Activated gamma-delta T cell treated with Interleukin-2 at 50 U/mL for 16 hours (primary cell): ENCODE results near the gene TPCN1.

ENCODE experiments used
- DNase-seq: peaks from one replicate; pipeline ENCODE4 v3.0.0-alpha.2; 2020

The TPCN1 gene

DNA sequence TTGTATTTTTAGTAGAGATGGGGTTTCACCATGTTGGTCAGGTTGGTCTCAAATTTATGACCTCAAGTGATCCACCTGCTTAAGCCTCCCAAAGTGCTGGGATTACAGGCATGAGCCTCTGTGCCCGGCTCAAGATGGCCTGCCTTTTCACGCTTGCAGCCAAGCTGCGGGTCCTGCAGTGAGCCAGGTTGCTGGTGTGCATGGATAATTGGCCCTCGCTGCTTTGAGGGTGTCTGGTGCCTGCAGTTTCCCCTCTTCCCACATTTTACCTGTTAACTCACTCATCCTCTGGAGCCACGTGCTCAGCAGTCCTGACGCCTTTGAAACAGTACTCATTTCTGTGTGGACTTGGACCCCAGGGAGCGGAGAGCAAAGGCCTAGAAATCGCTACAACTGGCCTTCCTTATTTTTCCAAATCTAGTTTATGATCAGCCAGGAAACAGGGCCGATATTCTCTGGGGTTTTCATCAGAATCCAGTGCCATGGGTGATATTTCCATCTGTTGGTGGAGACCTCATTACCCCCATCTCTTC is 42.2 kb downstream of the TPCN1 start:
- no peak for DNase-seq

- no peak for DNase-seq
Observed at GRCh38 chr12:113266106-113266895, 45.0 kb downstream of the TPCN1 start.

- DNase-seq, result no peak
Observed at GRCh38 chr12:113267621-113268020, 46.4 kb downstream of the TPCN1 start.

DNA sequence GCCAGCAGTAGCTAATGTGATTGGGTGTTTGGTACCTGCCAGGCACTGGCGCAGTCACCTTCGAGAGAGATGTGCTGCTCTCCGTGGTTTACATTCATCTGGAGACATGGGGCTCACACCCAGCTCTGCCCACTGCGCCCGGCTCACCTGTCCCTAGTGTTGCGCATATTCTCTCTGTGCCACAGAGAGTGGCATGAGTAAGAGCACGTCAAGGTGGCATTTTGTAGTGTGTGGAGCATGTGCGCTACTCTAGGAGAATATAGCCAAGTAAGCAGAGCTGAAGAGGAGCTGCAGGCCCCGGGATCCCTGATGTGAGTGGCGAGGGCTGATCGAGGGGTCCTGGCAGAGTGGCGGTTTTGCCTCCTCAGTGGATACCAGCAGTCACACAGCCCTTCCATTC is 46.9 kb downstream of the TPCN1 start:
- DNase-seq, result no peak

GRCh38 chr12:113268621-113269020 is 47.4 kb downstream of the TPCN1 start:
- DNase-seq, result no peak

DNA sequence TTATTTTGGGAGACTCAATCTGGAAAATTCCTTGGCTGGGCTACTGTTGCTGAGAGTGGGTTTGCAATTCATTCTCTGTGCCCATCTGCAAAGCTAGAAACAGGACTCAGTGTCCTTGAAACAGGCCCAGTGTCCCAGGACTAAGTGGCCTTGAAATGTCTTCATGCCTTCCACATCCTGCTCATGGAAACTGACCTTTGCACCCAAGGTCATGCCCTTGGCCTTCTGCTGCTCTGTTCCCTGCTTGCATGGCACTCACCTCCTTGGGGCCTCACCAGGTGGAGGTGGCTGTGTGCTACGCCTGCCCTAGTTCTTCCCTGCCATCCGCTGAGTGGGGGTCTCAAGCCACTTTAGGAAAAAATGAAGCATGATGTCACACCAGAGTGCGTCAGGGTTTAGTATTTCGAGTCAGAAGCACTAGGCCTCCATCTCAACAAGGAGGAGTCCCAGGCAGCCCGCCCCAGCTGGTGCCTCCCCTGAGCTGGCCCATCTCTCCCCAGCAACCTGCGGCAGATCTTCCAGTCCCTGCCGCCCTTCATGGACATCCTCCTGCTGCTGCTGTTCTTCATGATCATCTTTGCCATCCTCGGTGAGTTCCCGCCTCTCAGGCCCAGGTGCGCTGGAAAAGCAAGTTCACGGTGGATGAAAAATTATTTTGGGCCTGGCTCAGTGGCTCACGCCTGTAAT is 48.1 kb downstream of the TPCN1 start:
- no peak for DNase-seq

- DNase-seq, result no peak
Observed at GRCh38 chr12:113270709-113271009, 49.4 kb downstream of the TPCN1 start.

- no peak for DNase-seq
Observed at GRCh38 chr12:113271466-113271852, 50.2 kb downstream of the TPCN1 start.

GRCh38 chr12:113271853-113272561 is 50.7 kb downstream of the TPCN1 start:
- DNase-seq, result no peak

GRCh38 chr12:113273053-113273725 is 51.9 kb downstream of the TPCN1 start:
- DNase-seq, result no peak

DNA sequence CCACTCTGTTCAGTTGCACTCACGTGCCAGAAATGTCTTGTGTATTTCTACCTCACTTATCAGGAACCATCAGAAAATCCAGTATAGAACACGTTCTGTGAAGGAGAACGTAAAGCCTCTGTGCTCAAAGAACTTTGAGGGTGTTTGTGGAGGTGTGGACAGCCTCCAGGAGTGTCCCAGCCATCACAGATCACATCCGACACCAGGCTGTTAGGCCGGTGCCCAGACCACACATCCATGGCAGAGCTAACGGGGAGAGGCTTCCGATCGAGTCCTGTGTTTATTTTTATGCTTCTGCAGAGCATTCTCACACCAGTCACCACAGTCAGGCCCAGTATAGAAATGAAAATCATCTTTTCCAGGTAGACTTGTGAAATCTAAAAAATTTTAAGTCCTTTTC is 53.6 kb downstream of the TPCN1 start:
- no peak for DNase-seq

GRCh38 chr12:113276306-113276705 is 55.0 kb downstream of the TPCN1 start:
- no peak for DNase-seq

DNA sequence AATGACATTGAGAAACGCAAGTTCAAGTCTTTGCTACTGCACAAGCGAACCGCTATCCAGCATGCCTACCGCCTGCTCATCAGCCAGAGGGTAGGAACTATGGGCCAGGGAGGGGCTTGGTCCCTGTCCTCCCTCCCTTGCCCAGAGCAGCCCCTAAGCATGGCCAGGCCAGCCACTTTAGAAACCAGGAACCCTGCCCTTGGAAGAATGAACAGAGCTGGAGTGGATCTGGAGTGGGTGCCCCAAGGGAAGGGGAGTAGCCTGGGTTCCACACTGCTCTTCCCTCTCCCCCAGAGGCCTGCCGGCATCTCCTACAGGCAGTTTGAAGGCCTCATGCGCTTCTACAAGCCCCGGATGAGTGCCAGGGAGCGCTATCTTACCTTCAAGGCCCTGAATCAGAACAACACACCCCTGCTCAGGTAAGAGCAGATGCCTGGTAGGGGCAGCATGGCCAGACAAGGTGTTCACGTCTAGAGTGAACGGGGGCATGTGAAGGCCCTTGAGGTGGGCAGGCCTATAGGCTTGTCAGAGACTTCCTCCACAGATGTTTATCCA is 55.8 kb downstream of the TPCN1 start:
- DNase-seq, result no peak

DNA sequence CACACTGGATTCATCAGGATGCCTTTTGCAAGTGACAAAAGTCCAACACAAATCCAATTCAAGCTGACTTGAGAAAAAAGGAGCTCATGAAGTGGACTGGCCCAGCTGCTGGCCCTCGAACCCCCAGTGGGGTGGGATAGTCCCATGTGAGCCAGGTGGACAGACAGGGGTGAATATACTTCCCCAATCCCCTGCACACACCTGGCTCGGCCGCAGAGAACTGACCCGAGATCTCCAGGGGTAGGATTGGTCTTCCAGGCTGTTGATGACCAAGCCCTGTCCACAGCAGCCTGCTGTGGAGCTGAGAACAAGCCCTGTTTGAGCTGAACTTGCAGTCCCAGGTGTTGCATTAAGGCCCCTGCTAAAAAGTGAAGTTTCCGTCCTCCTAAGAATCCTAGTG is 56.2 kb downstream of the TPCN1 start:
- no peak for DNase-seq

- DNase-seq, result no peak
Observed at GRCh38 chr12:113278141-113278540, 56.9 kb downstream of the TPCN1 start.

DNA sequence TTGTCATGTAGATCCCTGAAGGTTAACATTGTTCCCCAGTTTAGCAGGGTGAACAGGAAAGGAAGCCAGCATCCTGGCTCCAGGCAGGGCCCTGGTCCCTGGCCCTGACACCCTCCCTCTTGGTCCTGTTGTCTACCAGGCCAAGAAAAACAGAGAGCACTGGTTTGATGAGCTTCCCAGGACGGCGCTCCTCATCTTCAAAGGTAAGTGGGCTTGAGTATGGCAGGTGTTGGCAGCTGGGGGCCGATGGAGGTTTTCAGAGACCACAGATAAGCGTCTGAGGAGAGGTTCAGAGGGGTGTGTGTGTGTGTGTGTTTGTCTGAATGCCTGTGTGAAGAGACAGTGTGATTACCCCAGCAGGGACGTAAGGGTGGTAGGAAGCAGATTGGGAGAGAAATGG is 57.4 kb downstream of the TPCN1 start:
- DNase-seq, result no peak

DNA sequence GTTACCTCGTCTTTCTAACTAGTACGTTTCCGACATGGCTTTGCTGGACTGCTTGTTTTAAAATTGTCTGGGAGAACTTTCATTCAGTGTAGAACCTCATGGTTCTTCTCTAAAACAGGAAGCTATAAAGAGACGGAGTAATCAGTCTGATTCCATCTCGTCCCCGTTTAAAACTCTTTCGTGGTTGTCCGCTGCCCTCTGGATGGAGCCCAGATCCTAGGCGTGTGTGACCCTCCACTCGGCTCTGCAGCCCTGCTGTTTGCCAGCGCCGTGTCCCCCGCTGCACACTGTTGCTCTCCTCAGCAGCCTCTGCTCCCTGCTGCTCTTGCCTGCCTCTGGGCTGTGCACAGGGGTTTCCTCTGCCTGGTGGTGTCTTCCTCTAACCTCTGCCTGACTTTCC is 63.5 kb downstream of the TPCN1 start:
- DNase-seq, result no peak

DNA sequence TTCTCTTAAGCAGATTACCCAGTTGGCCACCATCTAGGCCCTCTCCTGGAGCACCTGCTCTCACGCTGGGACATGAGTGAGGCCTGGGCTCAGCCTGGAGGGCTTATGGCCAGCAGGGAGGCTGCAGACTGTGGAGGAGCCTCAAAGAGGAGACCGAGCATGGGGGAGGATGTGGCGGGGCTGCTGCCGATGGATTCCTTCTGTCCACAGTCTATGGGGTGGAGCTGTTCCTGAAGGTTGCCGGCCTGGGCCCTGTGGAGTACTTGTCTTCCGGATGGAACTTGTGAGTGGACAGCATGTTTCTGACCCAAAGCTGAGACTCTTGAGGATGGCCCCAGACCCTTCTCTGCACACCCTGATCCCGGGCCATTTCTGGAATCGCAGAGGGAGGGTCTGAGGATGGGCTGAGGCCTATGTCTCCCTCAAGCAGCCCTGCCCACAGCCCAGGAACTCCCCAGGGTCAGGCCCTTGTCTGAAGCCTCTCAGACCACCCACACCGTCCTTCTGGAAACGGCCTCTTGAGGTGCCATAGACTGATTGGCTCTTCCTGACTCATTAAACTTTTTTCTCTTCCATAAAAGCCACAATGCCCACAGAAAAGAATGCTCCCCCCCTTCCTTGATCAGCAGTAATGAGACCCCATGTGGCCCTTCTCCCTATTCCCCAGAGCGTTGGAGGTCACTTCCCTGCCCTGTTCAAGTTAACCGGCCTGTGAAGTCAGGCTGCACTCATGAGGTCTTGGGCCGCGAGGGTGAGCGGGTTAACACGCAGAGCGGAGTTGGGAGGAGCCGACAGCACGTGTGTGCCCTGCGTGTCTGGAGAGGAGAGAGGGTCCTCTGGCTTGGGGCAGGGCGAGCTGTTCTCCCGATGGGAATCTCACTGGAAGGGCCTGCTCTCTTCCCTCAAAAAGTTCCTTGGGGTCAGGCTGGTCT is 64.7 kb downstream of the TPCN1 start:
- no peak for DNase-seq

GRCh38 chr12:113286712-113287111 is 65.4 kb downstream of the TPCN1 start:
- no peak for DNase-seq

DNA sequence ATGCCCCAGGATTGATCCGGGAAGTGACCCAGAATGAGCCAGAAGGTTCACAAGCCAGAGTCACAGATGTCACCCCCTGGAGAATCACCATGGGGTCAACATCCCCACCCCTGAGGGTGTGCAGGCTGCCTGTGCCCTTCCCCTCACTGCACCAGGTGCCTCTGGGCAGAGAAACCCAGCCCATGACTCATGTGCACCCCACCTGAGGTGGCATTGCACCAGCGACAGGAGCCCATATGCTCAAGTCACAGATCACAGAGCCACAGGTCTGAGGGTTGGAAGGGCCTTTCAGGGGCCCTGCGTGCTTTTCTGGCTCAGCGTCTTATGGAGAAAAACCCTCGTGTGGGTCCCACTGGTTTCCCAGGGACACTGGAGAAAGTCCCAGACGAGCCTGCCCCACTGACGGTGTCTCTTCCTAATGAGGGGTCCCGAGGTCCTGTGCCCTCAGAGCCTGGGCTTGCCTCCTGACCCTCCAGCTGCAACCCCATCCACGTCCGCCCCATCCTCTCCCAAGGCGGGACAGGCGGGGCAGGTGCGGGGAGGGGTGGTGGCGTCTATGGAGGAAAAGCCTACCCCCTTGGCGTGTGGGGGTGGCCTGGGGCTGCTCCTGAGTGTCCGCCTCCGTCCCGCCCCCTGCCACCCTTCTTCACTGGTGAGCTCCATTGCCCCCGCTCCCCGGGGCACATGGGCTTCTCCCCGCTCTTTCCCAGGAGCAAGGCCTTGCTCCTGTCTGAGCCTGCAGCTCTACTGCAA is 66.1 kb downstream of the TPCN1 start:
- DNase-seq, result no peak

DNA sequence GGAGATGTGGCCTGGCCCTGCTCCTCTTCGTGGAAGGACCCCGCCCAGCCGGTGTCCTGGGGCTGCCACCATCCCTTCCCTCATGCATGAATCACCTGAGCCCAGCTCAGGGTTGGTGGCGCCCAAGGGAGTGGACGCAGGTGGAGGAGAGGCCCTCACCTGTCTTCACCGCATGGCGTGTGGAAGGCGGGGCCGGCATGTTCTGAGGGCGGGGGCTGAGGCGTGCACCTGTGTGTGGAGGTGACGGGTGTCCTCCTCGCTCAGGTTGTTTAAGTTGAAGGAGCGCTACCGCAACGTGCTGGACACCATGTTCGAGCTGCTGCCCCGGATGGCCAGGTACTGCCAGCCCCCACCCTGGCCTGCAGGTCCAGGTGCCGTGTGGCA is 66.6 kb downstream of the TPCN1 start:
- no peak for DNase-seq
